Subcutaneous abdominal adipose tissue (tissue), 5 donors: Measurements from ENCODE around the gene GAGE10.

Source experiments
- H3K27ac ChIP-seq: one replicate; pipeline ENCODE4 v1.7.0; 2013; ENCODE audit warnings: low read depth, mild to moderate bottlenecking, inconsistent platforms, low read length, moderate library complexity
- H3K27me3 ChIP-seq, 5 donors: one replicate each; pipeline ENCODE4 v1.7.0; 2013; ENCODE audit warnings: low read length in 5 of 5, inconsistent platforms in 1 of 5; ENCODE audit not compliant: control insufficient read depth in 5 of 5, insufficient read depth in 4 of 5
- H3K36me3 ChIP-seq, 5 donors: one replicate each; pipeline ENCODE4 v1.7.0; 2013; ENCODE audit warnings: low read length in 5 of 5; ENCODE audit not compliant: control insufficient read depth in 5 of 5, insufficient read depth in 5 of 5
- H3K4me1 ChIP-seq, 5 donors: one replicate each; pipeline ENCODE4 v1.7.0; 2013; ENCODE audit warnings: low read length in 5 of 5, mild to moderate bottlenecking in 3 of 5, moderate library complexity in 1 of 5; ENCODE audit not compliant: control insufficient read depth in 5 of 5, insufficient read depth in 5 of 5
- H3K4me3 ChIP-seq, 5 donors: one replicate each; pipeline ENCODE4 v1.7.0; 2013; ENCODE audit warnings: low read length in 5 of 5, low read depth in 1 of 5
- H3K9ac ChIP-seq, 5 donors: one replicate each; pipeline ENCODE4 v1.7.0; 2013; ENCODE audit warnings: low read length in 5 of 5, mild to moderate bottlenecking in 4 of 5, moderate library complexity in 3 of 5
- H3K9me3 ChIP-seq, 5 donors: one replicate each; pipeline ENCODE4 v1.7.0; 2013; ENCODE audit warnings: low read length in 5 of 5; ENCODE audit not compliant: control insufficient read depth in 5 of 5
- donor health status: healthy.
- donor health status: healthy.
- donor health status: healthy.
- donor health status: healthy.
- donor health status: healthy.

Gene GAGE10

DNA sequence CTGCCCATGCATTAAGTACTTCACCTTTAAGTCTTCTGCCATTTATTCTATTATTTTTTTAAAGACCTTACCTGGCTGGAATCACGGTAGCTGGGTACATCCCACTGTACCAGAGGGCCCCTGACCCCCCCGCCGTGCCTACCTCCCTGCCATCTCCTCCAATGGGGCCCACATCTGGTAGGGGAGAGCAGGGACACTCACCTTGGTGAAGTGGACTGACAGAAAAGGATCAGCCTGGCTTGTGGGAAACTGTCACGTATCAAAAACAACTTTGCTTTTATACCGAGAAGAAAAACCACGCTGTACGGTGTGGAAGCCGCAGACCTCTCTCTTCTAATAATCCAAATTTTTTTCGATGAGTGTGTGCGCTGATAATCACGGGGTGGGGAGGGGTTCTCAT lies 39.0 kb upstream of the GAGE10 start, which contains the start of gene FOXP3:
TSS of gene FOXP3 (minus strand) at position 251 of the 400 bp plus-strand sequence. CDS start 6,205 bp downstream, outside the sequence.
- H3K4me3 ChIP-seq, result no peak within 1 kb of the TSS
- no peak within 1 kb of the TSS for H3K27ac ChIP-seq
- peaks cover 0 to 7% (median 3%) of the 10 kb centered on the region in 5 donors for H3K9me3 ChIP-seq
- no peaks in the 10 kb centered on the region for H3K36me3 ChIP-seq
- H3K9ac ChIP-seq, result no peak within 1 kb of the TSS
- H3K27me3 ChIP-seq, result peaks cover 0 to 24% (median 9%) of the 10 kb centered on the region in 5 donors
- H3K4me1 ChIP-seq, result peaks cover 0 to 8% (median 5%) of the 10 kb centered on the region in 5 donors

DNA sequence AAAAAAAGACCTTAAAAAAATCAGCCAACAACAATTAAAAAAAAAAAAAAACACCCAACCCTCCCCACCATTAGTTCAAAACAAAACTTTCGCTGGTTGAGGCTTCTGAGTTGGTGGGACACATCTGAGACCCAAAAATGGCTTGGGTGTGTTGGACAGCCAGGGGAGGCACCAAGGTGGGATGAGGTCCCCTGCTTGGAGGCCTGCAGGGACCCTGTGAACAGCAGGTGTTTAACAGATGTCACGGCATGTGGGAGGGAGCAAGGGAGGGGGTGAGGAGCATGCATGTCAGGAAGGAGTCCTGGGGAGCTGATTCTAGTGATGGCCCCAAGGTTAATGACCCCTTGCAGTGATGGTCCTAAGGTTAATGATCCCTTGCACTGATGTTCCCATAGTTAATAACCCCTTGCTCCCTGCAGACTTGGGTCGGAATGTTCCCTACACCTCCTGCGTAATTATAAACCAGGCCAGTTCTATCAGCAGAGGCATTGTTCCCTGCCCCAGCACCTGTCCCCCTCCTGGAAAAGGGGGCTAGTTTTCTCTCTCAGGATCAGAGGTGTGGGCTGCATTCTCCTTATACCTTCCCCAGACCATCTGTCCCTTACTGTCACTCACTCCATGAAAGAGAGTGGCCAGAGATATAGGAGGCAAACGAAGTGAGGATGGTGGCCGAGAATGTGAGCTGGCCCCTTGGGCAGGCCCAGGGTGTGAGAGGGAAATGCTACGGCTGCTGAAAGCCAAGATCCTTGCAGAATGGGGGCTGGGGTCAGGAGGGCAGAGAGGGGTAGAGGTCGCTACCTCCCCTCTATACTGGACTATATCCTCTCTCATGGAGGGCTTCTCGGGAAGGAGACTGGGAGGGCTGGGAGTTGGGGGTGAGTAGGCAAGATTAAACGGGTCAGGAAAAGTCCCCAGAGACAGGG lies 36.7 kb upstream of the GAGE10 start:
- Histone ChIP-seq H3K4me1 (peaks cover 0 to 23% (median 16%) of the 10 kb centered on the region in 5 donors), H3K9me3 (peaks cover 0 to 7% (median 2%) of the 10 kb centered on the region in 5 donors)

DNA sequence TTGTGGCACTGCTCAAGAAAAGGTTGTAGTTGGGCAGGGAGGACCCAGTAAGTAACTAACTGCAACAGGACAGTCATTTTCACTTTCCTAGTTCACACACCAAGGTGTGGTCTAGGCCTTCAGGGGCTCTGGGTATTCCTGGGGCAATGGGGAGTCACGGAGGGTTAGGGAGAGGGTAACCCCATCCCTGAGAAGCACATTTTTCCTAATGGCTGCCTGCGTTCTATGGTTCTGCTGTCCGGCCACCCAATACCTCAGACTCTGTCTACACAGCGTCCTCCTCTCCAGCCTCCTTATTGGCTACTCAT lies 34.8 kb upstream of the GAGE10 start:
- H3K27ac ChIP-seq, result peak overlapping the region; percentile 56
- H3K9ac ChIP-seq, result peak overlapping the region in 3 of 5 donors; percentile 4 to 54 (median 50)
- peaks cover 0 to 11% (median 0%) of the 10 kb centered on the region in 5 donors for H3K27me3 ChIP-seq
- H3K36me3 ChIP-seq, result no peaks in the 10 kb centered on the region
- H3K9me3 ChIP-seq, result no peaks in the 10 kb centered on the region
- peak overlapping the region; percentile 54 to 79 (median 72) for H3K4me3 ChIP-seq
- H3K4me1 ChIP-seq, result peaks cover 0 to 34% (median 24%) of the 10 kb centered on the region in 5 donors

More for the DNA sequence above, 36.7 kb upstream of the GAGE10 start:
- Histone ChIP-seq H3K27me3 (peaks cover 0 to 14% (median 6%) of the 10 kb centered on the region in 5 donors), H3K36me3 (no peaks in the 10 kb centered on the region), H3K9ac (no peak overlapping the region), H3K4me3 (no peak overlapping the region), H3K27ac (no peak overlapping the region)

DNA sequence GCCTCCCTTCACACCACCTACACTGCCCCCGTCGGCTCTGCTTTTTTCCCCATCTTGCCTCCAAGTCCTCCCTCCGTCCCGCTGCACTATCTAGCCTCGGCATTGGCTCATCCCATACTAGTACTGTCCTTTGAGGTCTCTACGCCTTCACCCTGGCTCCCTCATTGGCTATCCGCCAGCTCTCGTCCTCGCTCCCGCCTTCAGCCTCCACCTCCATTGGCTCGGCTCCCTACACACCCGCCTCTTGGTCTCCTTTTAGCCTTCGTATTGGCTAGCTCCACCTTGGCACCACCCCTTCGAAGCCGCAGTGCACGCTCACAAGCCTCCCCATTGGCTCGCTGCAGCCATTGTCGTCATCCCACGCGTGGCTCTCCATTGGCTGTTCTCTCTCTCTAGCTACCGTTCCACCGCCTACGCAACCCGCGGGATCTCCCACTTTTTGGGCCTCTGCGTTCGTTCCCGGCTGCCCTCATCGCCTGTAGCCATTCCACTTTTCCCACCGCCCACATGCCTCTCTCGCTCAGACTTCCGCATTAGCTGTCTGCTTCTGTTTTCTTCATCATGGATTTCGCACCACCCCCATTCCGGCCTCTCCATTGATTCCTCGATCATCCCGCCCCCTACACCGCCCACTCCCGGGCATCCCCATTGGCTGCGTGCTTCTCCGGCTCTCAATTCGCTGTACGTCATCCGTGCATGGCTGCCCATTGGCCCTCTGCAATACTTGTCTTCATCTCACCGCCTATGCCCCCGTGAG lies 34.3 kb upstream of the GAGE10 start:
- Histone ChIP-seq H3K4me3 (peak overlapping the region; percentile 68 to 88 (median 75)), H3K36me3 (no peaks in the 10 kb centered on the region), H3K4me1 (peaks cover 0 to 34% (median 24%) of the 10 kb centered on the region in 5 donors), H3K27ac (peak overlapping the region; percentile 88), H3K27me3 (peaks cover 0 to 11% (median 0%) of the 10 kb centered on the region in 5 donors), H3K9ac (peak overlapping the region; percentile 54 to 82 (median 72)), H3K9me3 (no peaks in the 10 kb centered on the region)

DNA sequence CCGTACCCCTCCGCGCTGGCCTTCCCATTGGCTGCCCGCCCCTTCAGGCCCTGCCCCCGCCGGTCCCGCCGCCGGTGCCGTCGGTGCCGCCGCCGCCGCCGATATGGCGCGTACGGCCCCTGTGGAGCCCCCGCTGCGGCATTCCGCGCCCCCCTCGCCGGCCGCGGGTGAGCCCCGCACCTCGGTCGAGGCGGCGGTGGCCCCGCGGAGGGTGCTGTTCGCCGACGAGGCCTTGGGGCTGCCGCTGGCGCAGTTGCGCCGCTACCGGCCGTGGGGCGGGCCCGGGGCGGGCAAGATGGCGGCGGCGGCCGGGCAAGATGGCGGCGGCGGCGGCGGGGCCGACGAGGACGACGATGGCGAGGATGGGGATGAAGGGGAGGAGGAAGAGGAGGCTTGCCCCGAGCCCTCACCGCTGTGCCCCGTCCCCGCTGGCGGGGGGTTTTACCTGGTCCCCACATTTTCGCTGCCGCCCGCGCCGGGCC lies 33.6 kb upstream of the GAGE10 start, which contains the start of gene PPP1R3F:
TSS of gene PPP1R3F (plus strand) at position 27 of the 482 bp plus-strand sequence. CDS start at position 104, 77 bp downstream.
- Histone ChIP-seq H3K4me1 (peaks cover 0 to 34% (median 24%) of the 10 kb centered on the region in 5 donors), H3K27me3 (peaks cover 0 to 11% (median 2%) of the 10 kb centered on the region in 5 donors), H3K4me3 (peak within 1 kb of the TSS; percentile 68 to 88 (median 75)), H3K36me3 (no peaks in the 10 kb centered on the region), H3K9me3 (no peaks in the 10 kb centered on the region), H3K27ac (peak within 1 kb of the TSS; percentile 88), H3K9ac (peak within 1 kb of the TSS; percentile 54 to 82 (median 72))

DNA sequence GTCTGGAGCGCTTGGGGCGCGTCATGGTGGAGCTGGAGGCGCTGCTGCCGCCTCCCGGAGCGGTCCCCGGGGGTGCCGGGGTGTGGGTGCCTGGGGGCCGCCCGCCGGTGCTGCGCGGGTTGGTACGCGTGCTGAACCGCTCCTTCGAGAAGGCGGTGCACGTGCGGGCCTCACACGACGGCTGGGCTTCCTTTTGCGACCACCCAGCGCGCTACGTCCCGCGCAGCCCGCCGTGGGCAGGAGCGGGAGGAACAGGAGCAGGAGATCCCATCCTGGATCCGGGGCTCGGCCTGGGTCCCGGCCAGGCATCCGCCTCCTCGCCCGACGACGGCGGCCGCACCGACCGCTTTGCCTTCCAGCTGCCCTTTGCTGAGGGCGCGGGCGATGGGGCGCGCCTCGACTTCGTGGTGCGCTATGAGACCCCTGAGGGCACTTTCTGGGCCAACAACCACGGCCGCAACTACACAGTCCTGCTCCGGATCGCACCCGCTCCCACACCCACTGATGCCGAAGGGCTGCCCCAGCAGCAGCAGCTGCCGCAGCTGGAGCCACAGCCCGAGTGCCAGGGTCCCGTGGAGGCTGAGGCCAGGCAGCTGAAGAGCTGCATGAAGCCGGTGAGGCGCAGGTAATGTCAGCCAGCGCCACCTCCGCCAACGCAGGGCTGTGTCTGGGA lies 33.1 kb upstream of the GAGE10 start:
- no peaks in the 10 kb centered on the region for H3K9me3 ChIP-seq
- peaks cover 0 to 14% (median 2%) of the 10 kb centered on the region in 5 donors for H3K27me3 ChIP-seq
- no peak overlapping the region for H3K27ac ChIP-seq
- H3K4me1 ChIP-seq, result peaks cover 0 to 34% (median 24%) of the 10 kb centered on the region in 5 donors
- H3K36me3 ChIP-seq, result no peaks in the 10 kb centered on the region
- H3K4me3 ChIP-seq, result peak overlapping the region in 4 of 5 donors; percentile 51 to 75 (median 64)
- H3K9ac ChIP-seq, result peak overlapping the region in 3 of 5 donors; percentile 34 to 62 (median 44)

DNA sequence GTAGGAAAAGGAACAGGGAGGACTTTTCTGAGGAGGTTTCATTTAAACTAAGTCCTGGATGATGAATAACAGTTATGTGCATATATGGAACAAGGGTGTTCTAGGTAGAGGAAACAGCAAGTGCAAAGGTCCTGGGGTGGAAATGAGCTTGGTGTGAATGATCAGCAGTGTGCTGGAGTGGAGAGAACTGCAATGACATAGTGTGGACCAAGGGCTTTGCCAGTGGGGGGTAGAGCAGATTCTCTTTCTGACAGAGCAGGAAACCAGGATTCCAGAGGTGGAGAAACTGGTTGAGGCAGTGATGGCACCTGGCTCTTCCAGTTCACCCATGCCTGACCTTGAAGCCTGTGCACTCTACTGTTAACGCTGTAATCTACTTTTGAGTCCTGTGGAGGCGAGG lies 32.1 kb upstream of the GAGE10 start:
- no peak overlapping the region for H3K9ac ChIP-seq
- H3K27me3 ChIP-seq, result peaks cover 0 to 10% (median 2%) of the 10 kb centered on the region in 5 donors
- no peaks in the 10 kb centered on the region for H3K36me3 ChIP-seq
- peaks cover 0 to 34% (median 24%) of the 10 kb centered on the region in 5 donors for H3K4me1 ChIP-seq
- no peak overlapping the region for H3K4me3 ChIP-seq
- no peak overlapping the region for H3K27ac ChIP-seq
- no peaks in the 10 kb centered on the region for H3K9me3 ChIP-seq

DNA sequence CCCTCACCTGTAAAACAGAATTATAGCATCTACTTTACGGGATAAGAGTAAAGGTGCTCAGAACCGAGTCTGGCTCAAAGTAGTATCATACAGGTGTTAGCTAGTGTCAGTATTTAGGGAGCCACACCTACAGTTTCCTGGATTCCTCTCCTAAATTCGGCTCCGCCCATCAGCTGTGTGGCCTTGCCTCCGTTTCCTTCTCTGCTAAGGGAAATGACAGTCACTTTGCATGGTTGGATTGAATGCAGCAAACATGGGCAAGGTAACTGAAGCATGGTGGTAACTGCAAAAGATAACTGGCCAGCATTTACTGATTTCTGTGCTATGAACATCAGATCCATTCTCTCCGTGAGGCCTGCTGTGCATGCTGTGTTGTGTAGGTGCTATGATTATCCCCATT lies 31.0 kb upstream of the GAGE10 start:
- Histone ChIP-seq H3K36me3 (no peaks in the 10 kb centered on the region), H3K9me3 (no peaks in the 10 kb centered on the region), H3K9ac (no peak overlapping the region), H3K27ac (no peak overlapping the region), H3K4me3 (no peak overlapping the region), H3K4me1 (peaks cover 0 to 34% (median 26%) of the 10 kb centered on the region in 5 donors), H3K27me3 (peaks cover 0 to 8% (median 2%) of the 10 kb centered on the region in 5 donors)

DNA sequence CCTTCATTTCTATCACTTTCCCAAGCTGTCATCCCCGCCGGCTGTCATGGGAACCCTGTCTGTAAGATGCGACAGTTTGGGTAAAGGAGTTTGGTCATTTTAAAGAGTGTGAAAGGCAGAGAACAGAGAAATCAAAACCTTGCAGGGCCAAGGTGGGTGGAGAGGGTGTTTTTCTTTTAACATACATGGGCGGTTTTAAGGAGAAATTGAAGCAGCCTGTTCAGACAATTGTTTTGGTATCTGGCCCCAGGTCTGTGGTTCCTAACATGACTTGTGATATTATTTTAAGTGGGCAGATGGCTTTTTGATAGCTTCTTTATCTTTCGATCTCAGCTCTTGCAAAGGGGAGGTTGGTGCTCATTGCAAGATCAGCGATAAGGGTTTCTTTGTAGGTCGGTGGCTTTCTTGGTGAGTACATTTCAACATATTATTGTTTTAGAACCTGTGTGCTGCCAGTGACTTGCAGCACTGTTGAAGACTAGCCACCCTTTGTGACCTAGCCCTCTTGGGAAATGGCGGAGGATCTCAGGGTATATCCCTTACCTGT lies 30.2 kb upstream of the GAGE10 start:
- Histone ChIP-seq H3K9ac (no peak overlapping the region), H3K9me3 (no peaks in the 10 kb centered on the region), H3K27me3 (peaks cover 0 to 8% (median 2%) of the 10 kb centered on the region in 5 donors), H3K4me1 (peaks cover 0 to 33% (median 26%) of the 10 kb centered on the region in 5 donors), H3K4me3 (no peak overlapping the region), H3K36me3 (no peaks in the 10 kb centered on the region), H3K27ac (no peak overlapping the region)
